ENCODE measurements around the gene TRIM66.
"Not testable (repeated sequence)": the region's sequence is repeated elsewhere in the genome, so short reads cannot be mapped to it uniquely, and the experiment has no call there.

The TRIM66 gene

GRCh38 chr11:8690374-8691342 lies 8.2 kb upstream of the TRIM66 start:
- no peak for DNase-seq (ENCODE audit: low read depth in 2 of 2)

- DNase-seq (ENCODE audit: low read depth in 2 of 2), result no peak
Measured at GRCh38 chr11:8689726-8690255, 7.3 kb upstream of the TRIM66 start.

- peak; percentile 82 to 85 for DNase-seq (ENCODE audit: low read depth in 2 of 2)
Measured at GRCh38 chr11:8688414-8689362, 6.2 kb upstream of the TRIM66 start.

GRCh38 chr11:8686325-8686724 lies 3.9 kb upstream of the TRIM66 start:
- no peak for DNase-seq (ENCODE audit: low read depth in 2 of 2)

- DNase-seq (ENCODE audit: low read depth in 2 of 2), result no peak
Measured at GRCh38 chr11:8685820-8686219, 3.4 kb upstream of the TRIM66 start.

- no peak for DNase-seq (ENCODE audit: low read depth in 2 of 2)
Measured at GRCh38 chr11:8685306-8685705, 2.8 kb upstream of the TRIM66 start.

GRCh38 chr11:8684600-8685290 lies 2.3 kb upstream of the TRIM66 start:
- no peak for DNase-seq (ENCODE audit: low read depth in 2 of 2)

GRCh38 chr11:8683115-8683807 lies 796 bp upstream of the TRIM66 start:
- no peak for DNase-seq (ENCODE audit: low read depth in 2 of 2)

GRCh38 chr11:8681837-8682302 lies 595 bp downstream of the TRIM66 start:
- no peak for DNase-seq (ENCODE audit: low read depth in 2 of 2)

GRCh38 chr11:8679006-8679405 lies 3.5 kb downstream of the TRIM66 start:
- DNase-seq (ENCODE audit: low read depth in 2 of 2), result no peak

- no peak for DNase-seq (ENCODE audit: low read depth in 2 of 2)
Measured at GRCh38 chr11:8676458-8676857, 6.0 kb downstream of the TRIM66 start.

GRCh38 chr11:8674859-8675258 lies 7.6 kb downstream of the TRIM66 start:
- no peak for DNase-seq (ENCODE audit: low read depth in 2 of 2)

- DNase-seq (ENCODE audit: low read depth in 2 of 2), result no peak
Measured at GRCh38 chr11:8672346-8672745, 10.1 kb downstream of the TRIM66 start.

- DNase-seq (ENCODE audit: low read depth in 2 of 2), result no peak
Measured at GRCh38 chr11:8671651-8672062, 10.8 kb downstream of the TRIM66 start.

GRCh38 chr11:8671193-8671612 lies 11.3 kb downstream of the TRIM66 start:
- DNase-seq (ENCODE audit: low read depth in 2 of 2), result peak; percentile 95 to 96

- DNase-seq (ENCODE audit: low read depth in 2 of 2), result not testable (repeated sequence)
Measured at GRCh38 chr11:8670081-8670480, 12.4 kb downstream of the TRIM66 start.

GRCh38 chr11:8665222-8665621 lies 17.2 kb downstream of the TRIM66 start:
- no peak for DNase-seq (ENCODE audit: low read depth in 2 of 2)

- DNase-seq (ENCODE audit: low read depth in 2 of 2), result no peak
Measured at GRCh38 chr11:8661001-8661795, 21.3 kb downstream of the TRIM66 start.

- DNase-seq (ENCODE audit: low read depth in 2 of 2), result no peak
Measured at GRCh38 chr11:8658321-8659057, 24.0 kb downstream of the TRIM66 start.
